K562 (cell line): Measurements from ENCODE around the gene AFAP1. TPM values are rescaled to one million over a fixed set of nuclear protein-coding genes. Genes with fewer than 3 reads are reported as not detected.

Experiments used
- ATAC-seq: fragments of 200-7000 bp; cut with Tn5 transposase; 3 replicates; pipeline ENCODE4 v1.9.1; 2020; ENCODE audit warnings: moderate library complexity
- BruUV-seq: library from RNA; stranded (reverse); fragments of 400-500 nt; replicated peaks from 2 replicates; lab custom pipeline; 2021; lab: Mats Ljungman, UMichigan
- CTCF ChIA-PET: fragments of 300-600 bp; formaldehyde crosslinking; extraction: SDS; loops from one replicate; lab custom pipeline; 2021; ENCODE audit warnings: low intra/inter-chr PET ratio; lab: Yijun Ruan, JAX
- POLR2A ChIA-PET: fragments of 300-600, 350-650 bp; sonication (Branson Sonifier 250); formaldehyde crosslinking; extraction: SDS; loops from one replicate; lab custom pipeline; 2021; ENCODE audit warnings: antibody characterized with exemption, inconsistent platforms; lab: Yijun Ruan, JAX
- DNase-seq, 4 experiments: peaks; one replicate each; pipeline versions ENCODE4 v3.0.0 to v3.0.0-alpha.2; 2011 to 2018; ENCODE audit warnings: low spot score in 3 of 4, mixed read lengths in 3 of 4; ENCODE audit errors: extremely low read depth in 1 of 4
- FAIRE-seq: peaks from 2 replicates; lab custom pipeline; 2011; peaks lifted over from hg19 to GRCh38; lab: Jason Lieb, UNC
- H2AFZ ChIP-seq: 2 replicates; pipeline ENCODE4 v1.6.0; 2011; ENCODE audit warnings: low read depth, low read length, control low read depth, inconsistent platforms
- H3K27ac ChIP-seq: fragments of 200-600 bp; 3 replicates; pipeline ENCODE4 v1.8.0; 2011; ENCODE audit warnings: low read depth, mild to moderate bottlenecking, control low read depth, inconsistent platforms, low read length, moderate library complexity, mixed read lengths; ENCODE audit errors: extremely low read depth
- H3K27me3 ChIP-seq, 2 experiments: fragments of 300-600 bp in 1 of 2; 2 replicates in 1 of 2; 3 replicates in 1 of 2; pipeline versions ENCODE4 v1.6.0 to v1.8.0; 2011; ENCODE audit warnings: inconsistent platforms in 2 of 2, low read length in 2 of 2, mild to moderate bottlenecking in 1 of 2, mixed read lengths in 1 of 2, moderate library complexity in 1 of 2; ENCODE audit not compliant: control insufficient read depth in 2 of 2, insufficient read depth in 2 of 2
- H3K36me3 ChIP-seq: fragments of 300-600 bp; 3 replicates; pipeline ENCODE4 v1.8.0; 2011; ENCODE audit warnings: mild to moderate bottlenecking, low read length, inconsistent platforms; ENCODE audit not compliant: control insufficient read depth, insufficient read depth
- H3K4me1 ChIP-seq, 2 experiments: fragments of 200-600 bp in 1 of 2; replicated peaks in 1 of 2; 2 replicates in 1 of 2; 3 replicates in 1 of 2; pipeline versions ENCODE4 v1.5.1 to v1.8.0; 2011; ENCODE audit warnings: inconsistent platforms in 2 of 2, low read length in 2 of 2, mild to moderate bottlenecking in 1 of 2, mixed read lengths in 1 of 2, moderate library complexity in 1 of 2; ENCODE audit not compliant: control insufficient read depth in 2 of 2, insufficient read depth in 2 of 2
- H3K4me2 ChIP-seq: 2 replicates; pipeline ENCODE4 v1.6.1; 2011; ENCODE audit warnings: low read length, control low read depth, inconsistent platforms, mixed read lengths; ENCODE audit not compliant: insufficient read depth
- H3K4me3 ChIP-seq: fragments of 200-600 bp; sonication (generic), shearing (Covaris generic); 2 replicates; pipeline ENCODE4 v1.5.1; 2016; ENCODE audit warnings: control low read depth, inconsistent platforms
- H3K79me2 ChIP-seq: fragments of 200-600 bp; 3 replicates; pipeline ENCODE4 v1.8.0; 2011; ENCODE audit warnings: low read length, inconsistent platforms; ENCODE audit not compliant: control insufficient read depth, insufficient read depth
- H3K9ac ChIP-seq, 2 experiments: 2 replicates each; pipeline versions ENCODE4 v1.6.0 to v1.6.1; 2011; ENCODE audit warnings: low read depth in 2 of 2, low read length in 2 of 2, control low read depth in 1 of 2, inconsistent platforms in 1 of 2, mild to moderate bottlenecking in 1 of 2, mixed read lengths in 1 of 2; ENCODE audit not compliant: insufficient read depth in 1 of 2
- H3K9me1 ChIP-seq: one replicate; pipeline ENCODE4 v1.6.0; 2011; ENCODE audit warnings: inconsistent platforms, mild to moderate bottlenecking, low read length, moderate library complexity; ENCODE audit not compliant: control insufficient read depth, insufficient read depth
- H3K9me3 ChIP-seq: replicated peaks from 2 replicates; pipeline ENCODE4 v1.5.1; 2011; ENCODE audit warnings: low read depth, low read length, inconsistent platforms; ENCODE audit not compliant: control insufficient read depth, insufficient read depth
- H4K20me1 ChIP-seq: replicated peaks from 2 replicates; pipeline ENCODE4 v1.6.1; 2011; ENCODE audit warnings: low read length, inconsistent platforms, mixed read lengths; ENCODE audit not compliant: control insufficient read depth, insufficient read depth
- CBX8 ChIP-seq: fragments of 200-600 bp; sonication (generic); IDR thresholded peaks from 2 replicates; pipeline ENCODE4 v1.6.1; 2012; ENCODE audit warnings: borderline replicate concordance, mixed run types, low read depth, mild to moderate bottlenecking, moderate library complexity, mixed read lengths, low read length, control low read depth, inconsistent platforms; ENCODE audit not compliant: poor library complexity, severe bottlenecking; ENCODE audit errors: extremely low read depth
- CREBBP ChIP-seq: IDR thresholded peaks from one replicate; pipeline ENCODE4 v1.6.1; 2012; ENCODE audit warnings: low read depth, mild to moderate bottlenecking, control low read depth, inconsistent platforms, low read length
- FOSL1 ChIP-seq: fragments of 200-800 bp; sonication (Bioruptor generic); conservative IDR thresholded peaks from 2 replicates; pipeline ENCODE4 v1.6.1; 2016; ENCODE audit warnings: missing genetic modification characterization, missing compliant biosample characterization
- NEUROD1 ChIP-seq: fragments of 150-350 bp; IDR thresholded peaks from 2 replicates; pipeline ENCODE4 v1.6.1; 2014; ENCODE audit warnings: borderline replicate concordance, low read length, low read depth; ENCODE audit not compliant: partially characterized antibody
- PURB ChIP-seq: sonication (generic); formaldehyde crosslinking; IDR thresholded peaks from 2 replicates; pipeline ENCODE4 v1.9.0; 2021; ENCODE audit warnings: low read depth, mild to moderate bottlenecking, missing genetic modification reagents
- ZNF316 ChIP-seq: fragments of 450-650 bp; IDR thresholded peaks from 2 replicates; pipeline ENCODE4 v1.6.1; 2016
- ZNF668 ChIP-seq: fragments of 250-450 bp; sonication (Bioruptor Pico); IDR thresholded peaks from 2 replicates; pipeline ENCODE4 v1.8.0; 2022; ENCODE audit warnings: mild to moderate bottlenecking, inconsistent platforms
- WGBS: fragments of 100-300 bp; shearing (Covaris generic); methylation state at CpG from one replicate; pipeline ENCODE4 v1.1.6; 2016; ENCODE audit warnings: low coverage, mixed read lengths; ENCODE audit not compliant: insufficient coverage; ENCODE audit errors: missing lambda C conversion rate; 5-methylcytosine and 5-hydroxymethylcytosine counted together
- in situ Hi-C: fragments of 300-500 bp; cut with MboI; formaldehyde crosslinking; loops from 4 replicates; pipeline ENCODE4 v1.15.0; 2018; ENCODE audit warnings: inconsistent platforms, mixed read lengths
- intact Hi-C: fragments of 100-400 bp; cut with micrococcal nuclease; formaldehyde crosslinking; loops from 2 replicates; pipeline ENCODE4 v1.14.2; 2022
- polyA plus RNA-seq, 8 experiments: library from polyadenylated mRNA; depleted of rRNA in 4 of 8; stranded (reverse) in 5 of 8; unstranded in 3 of 8; fragments of >200 nt; fragmentation: Nextera tagmentation in 2 of 8; fragmentation: Illumina TruSeq in 1 of 8; extraction: Ambion mirVana in 2 of 8; extraction: Trizol in 1 of 8; gene quantifications; 2 replicates each; pipeline versions ENCODE4 v1.2.1 to v1.2.3, GENCODE V29; 2011 to 2014; ENCODE audit warnings: inconsistent platforms in 1 of 8, missing spikeins in 1 of 8
- total RNA-seq, 7 experiments: library from RNA; depleted of rRNA in 6 of 7; stranded (reverse); fragments of >200 nt in 6 of 7; fragmentation: Illumina TruSeq in 2 of 7; extraction: Trizol in 2 of 7; gene quantifications; 2 replicates each; pipeline versions ENCODE4 v1.2.1 to v1.2.3, GENCODE V29; 2011 to 2021; ENCODE audit warnings: low replicate concordance in 1 of 7

AFAP1 gene
- total and polyA plus RNA-seq, 9 of the 15 experiments (the other 6 are each of a cell fraction or from before 2014, with no cell fraction given), result 0.07 to 0.42 (median 0.12) TPM; not detected in 1

DNA sequence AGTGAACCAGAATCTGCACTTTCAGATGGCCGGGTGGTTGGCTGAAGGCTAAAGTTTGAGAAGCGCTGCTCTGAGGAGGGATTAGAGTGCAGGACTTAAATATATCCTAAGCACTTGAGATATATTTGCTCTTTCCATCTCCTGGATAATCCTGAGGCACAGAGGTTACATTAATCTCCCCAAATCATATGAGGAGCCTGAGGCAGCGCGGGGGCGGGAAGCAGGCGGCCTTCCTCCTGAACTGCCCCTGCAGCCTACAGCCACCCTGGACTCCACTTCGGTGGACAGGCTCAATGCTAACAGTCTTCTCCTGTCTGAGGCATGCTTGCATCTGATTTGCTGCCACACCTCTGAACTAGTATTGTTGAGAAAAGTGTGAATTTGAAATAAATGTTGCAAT lies 72.5 kb downstream of the AFAP1 start (continued):
- TF ChIP-seq CREBBP (no peak), ZNF316 (no peak), NEUROD1 (no peak), ZNF668 (CRISPR knock-in tag) (no peak), PURB (CRISPR knock-in tag) (no peak), CBX8 (no peak)

GRCh38 chr4:7865533-7865932 lies 74.1 kb downstream of the AFAP1 start:
- CTCF ChIA-PET, result no interaction called here
- H3K4me2 ChIP-seq, result no peak overlapping the region
- H3K9me3 ChIP-seq, result no peaks in the 10 kb centered on the region
- H3K9ac ChIP-seq, result no peak overlapping the region
- no peak for ATAC-seq
- H4K20me1 ChIP-seq, result no peaks in the 10 kb centered on the region
- H3K4me3 ChIP-seq, result no peak overlapping the region
- no TSS peak for BruUV-seq
- no peak overlapping the region for H2AFZ ChIP-seq
- intact Hi-C loops, result no loop called here
- FAIRE-seq, result no peak
- H3K79me2 ChIP-seq, result no peaks in the 10 kb centered on the region
- 2% methylated on average over 5 of the region's 5 CpGs for WGBS
- POLR2A ChIA-PET, result no interaction called here
- 0 out of 2 replicates have a peak, but pooled peaks have one; percentile 3 for TF ChIP-seq ZNF316
- no peak for TF ChIP-seq FOSL1
- TF ChIP-seq, all 486 proteins: peak for 1
- Histone ChIP-seq H3K27me3 (peaks cover 10 to 17% of the 10 kb centered on the region in 2 experiments), H3K9me1 (no peaks in the 10 kb centered on the region), H3K36me3 (no peaks in the 10 kb centered on the region), H3K4me1 (no peaks in the 10 kb centered on the region), H3K27ac (no peak overlapping the region)
- no peak for DNase-seq
- in situ Hi-C loops, result no loop called here
